Medulla oblongata (tissue), 1 donor: Measurements from ENCODE around the gene ARHGAP26.
A peak's percentile ranks its signal among the peaks of the same experiment; 100 is the strongest.
"Not testable (repeated sequence)": the region's sequence is repeated elsewhere in the genome, so short reads cannot be mapped to it uniquely, and the experiment has no call there.

Experiments
- DNase-seq: peaks from one replicate; pipeline ENCODE4 v3.0.0-alpha.2; 2015; ENCODE audit errors: extremely low spot score

The ARHGAP26 gene

GRCh38 chr5:142905348-142905747 is 135.2 kb downstream of the ARHGAP26 start:
- DNase-seq = no peak

GRCh38 chr5:142906863-142907671 is 136.9 kb downstream of the ARHGAP26 start:
- DNase-seq = no peak

DNA sequence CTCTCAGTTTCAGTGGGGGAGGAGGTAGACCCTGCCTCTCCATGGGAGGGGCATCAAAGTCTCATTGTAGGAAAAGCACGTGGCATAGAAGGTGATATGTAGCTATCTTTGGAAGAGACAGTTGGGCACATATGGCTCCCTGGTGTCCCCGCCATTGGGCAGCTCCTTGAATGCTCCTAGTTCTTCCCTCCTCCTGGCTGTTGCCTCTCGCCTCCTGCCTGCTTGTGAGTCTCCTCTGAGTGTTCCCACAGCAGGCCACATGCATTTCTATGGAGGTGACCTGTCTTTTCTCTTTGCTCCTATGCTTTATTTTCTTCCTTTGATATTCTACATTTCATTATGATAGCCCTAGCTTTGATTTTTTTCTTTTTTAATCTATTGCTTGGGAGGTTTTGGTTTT is 138.5 kb downstream of the ARHGAP26 start:
- DNase-seq = no peak

- no peak for DNase-seq
Measured at GRCh38 chr5:142910128-142910527, 140.0 kb downstream of the ARHGAP26 start.

GRCh38 chr5:142911170-142911569 is 141.0 kb downstream of the ARHGAP26 start:
- DNase-seq = no peak

GRCh38 chr5:142911775-142912174 is 141.6 kb downstream of the ARHGAP26 start:
- DNase-seq = no peak

DNA sequence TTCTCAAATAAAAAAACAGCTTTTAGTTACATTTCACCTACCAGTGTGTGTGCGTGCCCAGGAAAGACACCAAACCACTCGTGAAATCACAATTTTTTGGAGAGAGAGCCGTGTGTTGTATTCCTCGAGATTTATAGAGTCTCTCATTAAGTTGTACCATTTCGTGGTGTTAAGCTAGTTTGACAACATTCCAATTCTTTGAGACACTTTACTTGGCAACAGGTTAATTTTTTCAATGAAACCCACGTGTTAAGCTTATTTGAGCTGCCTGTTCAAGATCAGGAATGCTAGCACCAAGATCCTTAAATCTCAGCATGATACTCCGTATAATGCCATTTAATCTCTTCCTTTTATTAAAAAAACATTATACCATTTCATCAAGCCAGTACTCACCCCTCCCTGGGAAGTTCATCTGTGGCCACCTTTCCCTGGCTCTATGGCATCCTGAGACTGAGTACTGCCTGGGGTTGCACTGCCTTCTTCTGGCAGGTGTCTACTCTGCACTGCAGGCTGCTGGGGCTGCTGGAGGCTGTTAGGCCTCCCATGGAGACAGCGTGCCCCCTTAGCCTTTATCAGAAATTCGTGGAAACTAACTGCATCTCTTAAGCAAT is 143.7 kb downstream of the ARHGAP26 start:
- DNase-seq = no peak

GRCh38 chr5:142915038-142915437 is 144.9 kb downstream of the ARHGAP26 start:
- no peak for DNase-seq

GRCh38 chr5:142915813-142916424 is 145.7 kb downstream of the ARHGAP26 start:
- DNase-seq = peak; percentile 51

GRCh38 chr5:142918959-142919635 is 148.9 kb downstream of the ARHGAP26 start:
- DNase-seq = no peak

DNA sequence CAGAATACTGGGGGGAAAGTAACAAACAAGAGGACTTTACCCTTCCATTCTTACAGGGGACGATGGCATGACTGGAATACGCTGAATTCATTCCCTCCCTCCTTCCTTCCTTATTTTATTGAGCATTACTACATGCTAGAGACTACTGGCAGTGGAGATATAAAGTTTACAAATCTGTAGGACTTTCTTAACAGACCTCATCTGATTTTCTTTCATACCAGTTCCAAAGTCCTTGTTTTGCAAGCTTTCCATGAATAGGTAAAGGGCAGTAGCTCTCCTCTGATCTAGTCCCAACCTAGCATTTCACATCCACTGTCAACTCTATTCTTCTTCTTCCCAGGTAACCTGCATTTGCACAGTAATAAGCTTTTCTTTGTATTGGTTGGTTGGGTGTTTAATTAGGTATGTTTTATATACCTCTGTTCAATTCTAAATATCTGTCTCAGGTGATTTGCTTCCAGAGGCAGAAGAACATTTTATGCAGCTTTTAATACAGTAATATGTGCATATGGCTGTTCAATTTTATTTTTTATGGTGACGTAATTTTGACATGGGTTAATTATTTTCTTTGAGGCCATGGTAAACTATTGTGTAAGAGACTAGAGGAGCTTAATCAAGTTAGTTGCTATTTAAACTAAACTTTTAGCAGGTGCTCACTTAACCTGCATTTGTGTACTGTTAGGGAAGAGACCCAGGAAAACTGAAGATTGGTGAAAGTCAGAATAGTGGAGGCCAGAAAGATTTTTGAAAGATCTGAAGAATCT is 150.9 kb downstream of the ARHGAP26 start:
- DNase-seq = no peak

- peak; percentile 82 for DNase-seq
Measured at GRCh38 chr5:142922223-142922952, 152.2 kb downstream of the ARHGAP26 start.

GRCh38 chr5:142924135-142924883 is 154.1 kb downstream of the ARHGAP26 start:
- no peak for DNase-seq

- DNase-seq = no peak
Measured at GRCh38 chr5:142925795-142926194, 155.6 kb downstream of the ARHGAP26 start.

DNA sequence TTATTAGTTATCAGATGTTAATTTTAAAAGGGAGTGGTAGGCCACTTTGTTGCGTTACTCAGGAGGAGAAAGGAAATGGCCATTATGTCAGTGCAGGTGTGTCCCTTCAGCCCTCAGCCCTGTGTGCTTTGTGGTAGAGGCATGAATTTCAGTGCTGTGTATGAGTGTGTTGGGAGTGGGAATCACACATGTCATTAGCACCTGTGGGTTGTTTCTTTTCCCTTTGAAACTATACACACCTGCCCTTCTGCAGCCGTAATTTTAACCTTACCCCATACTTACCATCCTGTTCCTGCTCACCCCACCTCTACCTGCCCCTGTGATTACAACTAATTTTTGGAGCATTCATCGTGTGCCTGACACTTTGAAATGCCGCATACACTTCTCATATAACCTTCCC is 156.4 kb downstream of the ARHGAP26 start:
- DNase-seq = no peak

DNA sequence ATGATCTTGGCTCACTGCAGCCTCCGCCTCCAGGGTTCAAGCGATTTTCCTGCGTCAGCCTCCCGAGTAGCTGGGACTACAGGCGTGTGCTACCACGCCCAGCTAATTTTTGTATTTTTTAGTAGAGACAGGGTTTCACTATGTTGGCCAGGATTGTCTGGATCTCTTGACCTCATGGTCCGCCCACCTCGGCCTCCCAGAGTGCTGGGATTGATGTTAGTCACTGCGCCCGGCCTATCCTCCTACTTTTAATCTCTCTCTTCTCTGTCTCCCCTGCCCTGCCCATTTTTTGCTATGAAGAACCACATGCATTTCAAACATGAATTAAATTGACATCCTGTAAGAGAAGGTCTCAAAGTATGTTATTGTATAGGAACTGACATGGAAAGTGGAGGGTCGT is 158.8 kb downstream of the ARHGAP26 start:
- not testable (repeated sequence) for DNase-seq

DNA sequence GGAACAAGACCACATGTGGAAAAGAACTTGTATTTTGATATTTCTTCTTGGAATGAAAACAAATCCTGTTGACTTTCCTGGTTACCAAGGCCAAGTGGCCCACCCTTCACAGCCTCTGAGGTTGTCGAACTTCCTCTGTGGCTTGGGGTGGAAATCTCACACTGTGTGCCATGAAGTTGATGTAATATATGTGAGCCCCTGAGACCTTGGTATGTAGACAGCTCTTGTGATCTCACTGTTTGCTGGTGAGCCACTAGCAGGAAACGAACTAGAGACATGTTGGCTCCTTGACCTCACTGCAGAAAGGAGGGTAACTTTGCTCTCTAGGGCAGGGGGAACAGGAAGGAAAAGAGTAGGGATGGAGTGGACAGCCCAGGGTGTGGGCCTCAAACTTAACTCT is 159.4 kb downstream of the ARHGAP26 start:
- DNase-seq = no peak

- no peak for DNase-seq
Measured at GRCh38 chr5:142930395-142931110, 160.4 kb downstream of the ARHGAP26 start.

DNA sequence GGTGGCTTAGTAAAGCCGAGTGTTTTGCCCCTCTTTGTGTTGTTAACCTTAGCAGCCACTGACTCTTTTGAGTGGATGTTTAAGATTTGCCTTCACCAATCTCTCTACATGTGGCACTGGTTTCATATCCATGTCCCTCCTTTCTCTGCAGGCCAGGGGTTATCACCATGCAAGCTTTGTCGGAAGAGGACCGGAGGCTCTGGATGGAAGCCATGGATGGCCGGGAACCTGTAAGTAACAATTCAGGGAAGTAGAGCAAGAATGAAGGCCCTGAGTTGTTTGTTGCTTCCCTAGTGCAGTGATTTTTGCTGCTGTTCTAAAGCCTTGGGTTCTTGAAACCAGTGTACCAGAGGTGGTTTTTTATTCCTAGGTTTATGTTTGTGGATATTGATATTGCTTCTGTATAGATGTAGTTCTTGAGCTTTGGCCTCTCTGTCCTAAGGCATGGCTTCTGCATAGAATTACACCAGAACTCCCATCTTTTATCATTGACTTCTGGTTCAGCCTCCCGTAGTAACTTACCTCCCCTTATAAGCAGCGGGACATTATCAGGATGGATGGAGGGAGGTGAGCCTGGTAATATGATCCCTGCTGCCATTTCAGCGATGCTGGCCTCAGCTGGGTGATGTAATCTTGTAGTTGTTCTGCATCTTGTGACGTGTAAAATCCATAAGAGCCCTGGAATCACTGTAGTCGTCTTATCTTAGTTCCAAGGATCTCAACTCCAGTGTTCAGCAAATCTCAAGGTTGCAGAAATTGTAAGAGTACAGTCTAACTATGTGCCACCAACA is 161.9 kb downstream of the ARHGAP26 start:
- DNase-seq = no peak
